Superior temporal gyrus (tissue), 1 donor: ENCODE results near the gene ADARB1.

ENCODE experiments used
- DNase-seq: peaks from one replicate; pipeline ENCODE4 v3.0.0-alpha.2; 2016; ENCODE audit errors: extremely low spot score

The ADARB1 gene

DNA sequence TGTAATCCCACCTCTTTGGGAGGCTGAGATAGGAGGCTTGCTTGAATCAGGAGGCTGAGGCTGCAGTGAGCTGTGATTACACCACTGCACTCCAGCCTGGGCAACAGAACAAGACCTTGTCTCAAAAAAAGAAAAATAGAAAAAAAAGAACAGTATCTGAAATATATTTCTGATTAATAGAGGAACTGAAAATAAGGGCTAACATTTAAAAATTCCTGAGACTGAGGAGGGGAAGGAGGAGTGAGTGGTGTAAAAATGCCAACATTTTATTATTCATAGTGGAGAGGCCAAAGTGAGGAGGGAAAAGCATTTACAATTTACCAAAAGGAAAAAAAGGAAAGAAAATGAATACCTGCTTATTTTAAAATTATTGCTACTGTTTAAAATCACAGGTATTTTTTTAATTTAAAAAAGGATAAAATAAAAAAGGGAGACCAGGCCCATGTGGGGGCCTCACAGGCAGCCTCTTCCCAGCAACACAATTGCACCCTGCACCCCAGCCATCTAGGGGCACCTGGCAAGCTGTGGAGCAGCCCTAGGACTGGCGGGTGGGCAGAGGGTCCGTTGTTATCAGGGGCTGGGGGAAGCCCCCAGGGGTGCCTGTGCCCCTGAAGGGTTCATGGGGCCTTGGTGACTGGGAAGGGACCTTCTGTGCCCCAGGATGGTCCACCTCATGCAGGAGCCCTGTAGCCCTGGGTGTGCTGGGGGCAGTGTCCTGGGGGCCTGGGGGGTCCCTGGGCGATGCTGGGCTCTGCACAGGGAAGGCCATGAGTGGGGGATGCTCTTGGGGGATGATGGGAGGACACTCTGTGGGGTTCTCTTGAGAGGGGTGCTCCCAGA is 34.8 kb upstream of the ADARB1 start:
- DNase-seq = no peak

DNA sequence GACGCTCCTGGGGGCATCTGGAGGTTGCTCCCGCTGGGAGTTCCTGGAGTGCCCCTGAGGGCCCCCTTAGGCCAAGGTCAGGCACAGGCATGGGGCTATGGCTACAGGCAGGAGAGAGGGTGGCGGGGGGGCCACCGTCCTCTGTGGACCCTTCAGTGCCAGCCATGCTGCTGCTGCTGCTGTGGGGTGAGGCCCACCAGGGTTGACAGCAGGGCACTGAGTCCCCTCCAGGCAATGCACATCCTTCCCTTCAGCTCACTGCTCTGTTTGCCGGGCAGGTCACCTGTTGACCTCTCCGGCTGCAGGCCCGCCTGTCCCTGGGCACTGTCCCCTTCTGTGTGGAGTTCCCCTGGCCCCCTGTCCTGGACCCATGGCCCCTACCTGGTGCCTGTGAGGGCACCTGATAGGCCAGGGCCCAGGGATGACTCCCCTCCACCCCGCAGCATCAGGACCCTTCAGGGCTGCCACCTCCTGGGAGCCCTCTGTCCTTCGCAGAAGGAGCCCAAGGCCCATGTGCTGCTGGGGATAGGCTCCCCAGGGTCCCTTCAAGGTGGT is 34.1 kb upstream of the ADARB1 start:
- no peak for DNase-seq

DNA sequence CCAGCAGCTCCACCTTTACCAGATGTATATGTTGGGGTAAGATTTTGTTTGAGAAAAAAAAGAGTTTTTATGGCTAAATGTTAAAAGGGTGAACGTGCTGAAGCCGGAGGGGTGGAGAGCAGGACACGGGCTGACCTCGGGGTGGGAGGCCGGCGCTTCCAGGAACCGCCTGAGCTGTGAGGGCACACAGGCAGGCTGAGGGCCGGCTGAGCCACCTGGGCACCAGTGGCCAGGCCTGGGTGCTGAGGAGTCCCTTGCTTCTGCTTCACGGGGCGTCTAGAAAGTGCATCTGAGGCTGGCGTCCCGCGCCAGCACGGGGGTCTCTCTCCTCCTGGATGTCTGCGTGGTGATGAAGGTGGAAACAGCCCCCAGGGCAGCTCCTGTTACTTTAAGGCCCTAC is 33.6 kb upstream of the ADARB1 start:
- no peak for DNase-seq

DNA sequence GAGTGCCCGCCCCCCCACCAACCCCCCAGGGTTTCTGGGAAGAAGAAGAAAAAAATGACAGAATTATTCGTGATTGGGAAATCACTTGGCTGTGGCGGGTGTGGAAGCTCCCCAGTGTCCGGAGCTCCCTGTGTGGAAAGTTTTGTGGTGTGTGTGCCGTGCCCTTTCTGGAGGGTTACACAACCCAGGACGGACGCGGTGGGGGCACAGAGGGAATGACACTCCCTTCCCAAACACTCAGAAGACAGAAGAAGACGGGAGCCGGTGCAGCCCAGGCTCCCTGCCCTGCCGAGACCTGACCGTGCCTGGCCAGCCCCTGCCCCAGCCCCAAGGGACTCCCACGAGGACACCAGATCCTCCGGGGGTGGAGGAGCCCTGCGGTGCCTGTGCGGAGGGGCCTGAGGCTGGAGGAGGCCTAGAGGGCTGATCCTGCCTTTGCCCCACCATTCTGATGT is 33.0 kb upstream of the ADARB1 start:
- DNase-seq = no peak

DNA sequence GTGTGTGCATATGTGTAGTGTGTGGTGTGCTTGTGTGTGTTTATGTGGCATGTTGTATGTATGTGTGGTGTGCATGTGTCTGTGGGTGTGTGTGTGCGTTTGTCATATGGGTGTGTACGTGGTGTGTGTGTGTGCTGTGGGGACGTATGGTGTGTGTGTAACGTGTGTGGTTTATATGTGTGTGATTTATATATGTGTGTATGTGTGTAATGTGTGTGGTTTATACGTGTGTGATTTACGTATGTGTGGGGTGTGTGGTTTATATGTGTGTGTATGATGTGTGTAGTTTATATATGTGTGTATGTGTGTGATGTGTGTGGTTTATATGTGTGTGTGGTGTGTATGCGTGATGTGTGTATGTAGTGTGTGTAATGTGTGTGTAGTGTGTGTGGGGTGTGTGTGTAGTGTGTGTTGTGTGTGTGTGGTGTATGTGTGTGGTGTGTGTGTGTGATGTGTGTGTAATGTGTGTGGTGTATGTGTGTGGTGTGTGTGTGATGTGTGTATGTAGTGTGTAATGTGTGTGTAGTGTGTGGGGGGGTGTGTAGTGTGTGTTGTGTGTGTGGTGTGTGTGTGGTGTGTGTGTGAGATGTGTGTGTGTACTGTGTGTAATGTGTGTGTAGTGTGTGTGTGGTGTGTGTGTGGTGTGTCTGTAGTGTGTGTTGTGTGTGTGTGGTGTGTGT is 32.3 kb upstream of the ADARB1 start:
- DNase-seq = no peak

DNA sequence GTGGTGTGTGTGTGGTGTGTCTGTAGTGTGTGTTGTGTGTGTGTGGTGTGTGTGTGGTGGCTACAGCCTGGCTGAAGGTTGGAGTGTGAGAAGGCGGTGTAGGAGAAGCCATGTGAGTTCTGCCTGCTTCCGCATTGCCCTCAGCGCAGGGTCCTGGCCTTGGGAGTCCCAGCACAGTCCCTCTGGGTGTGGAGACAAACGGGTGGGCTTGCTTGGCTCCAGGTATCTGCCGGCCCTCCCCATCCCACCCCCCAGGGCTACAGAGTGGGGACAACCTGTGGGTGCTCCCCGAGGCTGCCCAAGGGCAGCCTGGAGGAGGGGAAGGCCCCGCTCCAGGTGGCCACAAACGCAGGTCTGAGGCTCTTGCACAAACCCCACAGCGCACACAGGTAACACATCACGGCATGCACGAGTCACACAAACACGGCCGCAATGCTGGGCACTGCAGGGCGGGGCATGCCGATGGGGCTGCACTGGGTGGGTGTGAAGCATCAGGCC is 31.7 kb upstream of the ADARB1 start:
- DNase-seq = no peak

DNA sequence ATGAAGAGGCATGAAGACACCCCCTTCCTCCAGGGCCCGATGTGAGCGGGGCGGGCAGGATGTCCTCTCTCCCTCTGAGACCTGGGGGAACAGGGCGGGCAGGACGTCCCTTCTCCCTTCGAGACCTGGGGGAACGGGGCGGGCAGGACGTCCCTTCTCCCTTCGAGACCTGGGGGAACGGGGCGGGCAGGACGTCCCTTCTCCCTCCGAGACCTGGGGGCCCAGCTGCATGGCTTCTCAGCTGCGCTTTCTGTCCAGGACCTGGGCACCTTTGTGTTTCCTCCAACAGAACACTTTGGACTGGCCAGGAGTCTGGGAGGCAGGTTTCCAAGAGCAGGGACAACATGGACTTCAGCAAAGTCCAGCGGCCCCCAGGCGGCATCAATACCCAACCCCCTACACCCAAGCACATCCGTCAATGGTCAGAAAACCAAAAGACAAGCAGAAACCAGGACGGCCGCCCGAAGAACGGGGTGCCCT is 30.8 kb upstream of the ADARB1 start:
- no peak for DNase-seq

DNA sequence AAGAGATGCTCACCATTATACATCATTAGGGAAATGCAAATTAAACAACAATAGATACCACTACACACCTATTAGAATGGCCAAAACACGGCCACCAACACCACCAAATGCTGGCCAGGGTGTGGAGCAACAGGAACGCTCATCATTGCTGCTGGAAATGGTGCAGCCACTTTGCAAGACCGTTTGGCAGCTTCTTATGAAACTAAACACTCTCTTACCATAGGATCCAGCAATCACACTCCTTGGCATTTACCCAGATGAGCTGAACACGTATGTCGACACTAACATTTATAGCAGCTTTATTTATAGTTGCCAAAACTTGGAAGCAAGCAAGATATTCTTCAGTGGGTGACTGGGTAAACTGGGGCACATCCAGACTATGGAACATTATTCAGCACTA is 28.9 kb upstream of the ADARB1 start:
- no peak for DNase-seq

DNA sequence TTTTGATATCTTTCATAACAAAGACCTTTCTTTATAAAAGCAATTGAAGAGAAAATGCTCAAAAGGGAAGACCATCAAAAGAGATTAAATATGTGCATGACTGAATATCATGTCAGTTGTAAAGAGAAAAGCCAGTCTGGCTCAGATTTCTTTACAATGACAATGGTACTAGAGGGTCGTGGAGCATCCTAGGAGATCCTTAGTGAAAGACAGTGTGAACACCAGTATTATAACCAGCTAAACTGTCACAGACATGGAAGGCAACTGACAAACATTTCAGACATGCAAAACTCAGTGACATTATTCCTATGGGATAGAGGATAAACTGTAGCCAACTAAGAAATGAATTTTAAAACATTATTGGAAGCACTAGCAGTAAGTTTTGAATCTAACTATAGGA is 27.1 kb upstream of the ADARB1 start:
- no peak for DNase-seq

DNA sequence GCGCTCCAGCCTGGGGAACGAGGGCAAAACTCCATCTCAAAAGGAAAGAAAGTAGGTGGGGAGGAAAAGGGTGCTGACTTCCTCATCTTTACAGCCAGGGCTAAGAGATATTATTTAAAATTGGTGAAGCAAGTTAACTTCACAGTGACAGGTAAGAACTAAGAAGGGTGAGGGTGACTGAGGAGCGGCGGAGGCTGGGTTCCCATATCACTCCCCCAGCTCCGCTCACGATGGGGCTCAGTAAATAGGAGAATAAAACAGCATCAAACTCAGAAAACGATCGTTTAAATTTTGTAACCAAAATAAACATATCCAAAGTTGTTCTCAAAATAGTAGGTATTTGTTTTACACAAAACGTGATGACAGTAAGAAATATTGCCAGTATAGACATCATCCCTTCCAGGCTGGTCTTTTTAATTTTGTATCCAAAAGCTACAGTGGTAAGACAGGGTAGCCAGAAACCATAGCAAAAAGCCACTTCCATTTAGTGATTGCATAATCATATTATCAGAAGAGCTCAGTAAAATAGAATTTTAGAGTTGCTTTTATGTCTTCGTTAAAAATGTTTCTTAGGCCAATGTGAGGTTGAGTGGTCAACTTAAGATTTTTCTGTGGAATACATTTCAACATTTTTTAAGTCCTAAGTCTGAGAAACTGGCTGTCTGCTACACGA is 26.2 kb upstream of the ADARB1 start:
- no peak for DNase-seq

DNA sequence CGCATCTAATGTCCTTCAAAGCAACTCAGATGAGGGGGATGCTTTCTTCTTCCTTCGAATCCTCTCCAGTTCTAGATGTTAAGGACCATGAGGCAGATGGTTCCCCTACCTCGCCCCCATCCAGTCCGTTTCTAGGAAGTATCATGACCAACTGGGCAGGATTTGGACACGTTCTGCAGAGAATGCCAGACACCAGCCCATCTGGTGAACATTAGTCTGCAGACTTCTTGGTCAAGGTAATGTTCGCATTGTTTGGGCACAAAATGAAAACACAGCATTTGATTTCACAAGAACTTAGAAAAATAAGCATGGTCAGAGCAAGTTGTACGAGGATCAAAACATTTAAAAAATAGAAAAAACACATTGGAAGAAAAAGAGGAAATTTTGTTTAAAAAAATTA is 25.4 kb upstream of the ADARB1 start:
- DNase-seq = no peak

DNA sequence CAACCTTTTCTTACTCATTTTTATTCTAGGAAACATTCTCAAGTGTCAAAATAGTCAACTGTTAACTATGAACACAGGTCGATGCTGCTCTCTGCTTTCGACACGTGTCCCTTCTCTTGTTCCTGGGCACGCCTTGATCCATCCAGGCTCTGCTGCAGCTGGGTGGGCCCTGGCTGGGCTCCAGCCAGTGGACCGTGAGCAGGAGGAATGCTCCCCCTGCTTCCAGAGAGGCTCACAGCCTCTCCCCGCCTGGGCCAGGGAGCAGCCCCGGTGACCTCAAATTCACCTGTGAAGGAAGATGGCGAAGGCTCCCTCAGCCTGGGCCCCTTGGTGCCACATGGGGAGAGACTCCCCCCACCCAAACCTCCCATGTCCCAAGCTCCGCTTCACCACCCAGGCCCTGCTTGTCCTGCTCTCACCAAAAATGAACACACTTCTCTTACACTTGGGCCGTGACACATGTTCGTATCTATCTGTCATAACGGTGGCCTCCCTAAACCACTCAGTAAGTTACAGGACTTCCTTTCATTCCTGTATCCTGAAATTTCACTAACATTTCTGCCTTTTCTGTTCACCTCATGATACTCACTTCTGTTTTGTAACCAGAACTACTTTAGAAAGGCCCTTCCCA is 24.6 kb upstream of the ADARB1 start:
- no peak for DNase-seq

DNA sequence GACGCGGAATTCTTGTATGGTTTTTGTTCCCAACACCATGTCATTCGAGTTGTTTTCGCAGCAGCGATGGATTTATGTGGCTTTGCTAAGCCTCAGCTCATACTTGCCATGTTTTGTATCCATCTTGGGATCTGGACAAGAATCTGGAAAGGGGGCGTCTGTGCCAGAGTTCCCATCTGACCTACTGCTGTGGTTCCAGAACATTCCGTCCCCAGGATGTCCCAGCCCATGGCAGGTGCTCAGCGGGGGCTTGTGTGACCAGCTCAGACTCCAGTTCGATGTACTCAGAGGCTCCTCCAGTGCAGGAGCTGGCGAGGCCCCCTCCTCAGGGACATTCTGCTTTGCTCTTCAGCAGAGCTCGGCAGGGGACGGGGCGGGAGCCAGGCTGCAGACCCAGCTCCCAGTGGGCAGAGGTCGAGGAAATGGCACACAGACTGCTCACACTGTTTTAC is 24.0 kb upstream of the ADARB1 start:
- no peak for DNase-seq

DNA sequence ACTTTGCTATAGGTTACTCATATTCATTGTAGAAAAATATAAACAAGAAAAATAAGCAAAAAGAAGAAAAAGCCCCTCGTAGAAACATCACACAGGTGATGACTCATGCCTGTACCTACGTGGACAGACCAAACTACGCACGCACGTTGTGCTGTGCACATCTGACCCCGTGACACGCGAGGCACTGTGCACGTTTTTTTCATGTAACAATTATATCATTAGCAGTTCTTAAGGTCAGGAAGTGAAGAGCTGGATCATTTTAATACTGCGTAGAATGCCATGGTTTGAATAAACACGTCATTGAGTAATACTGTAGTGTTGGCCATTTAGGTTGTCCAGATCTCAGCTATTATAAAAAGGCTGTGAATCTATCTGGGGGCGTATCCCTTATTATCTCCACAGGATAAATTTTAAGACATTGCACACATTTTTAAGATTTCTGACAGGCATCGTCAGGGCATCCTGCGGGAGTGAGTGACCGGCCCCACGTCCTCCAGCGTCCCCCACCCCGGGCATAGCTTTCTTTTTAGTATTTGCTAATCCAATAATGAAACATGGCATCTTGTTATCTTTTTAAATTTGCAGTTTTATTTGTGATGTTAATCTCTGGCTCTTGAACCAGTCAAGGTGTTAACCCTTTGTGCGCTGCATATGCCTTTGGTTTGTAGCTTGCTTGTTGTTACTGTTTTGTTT is 23.4 kb upstream of the ADARB1 start:
- DNase-seq = no peak

DNA sequence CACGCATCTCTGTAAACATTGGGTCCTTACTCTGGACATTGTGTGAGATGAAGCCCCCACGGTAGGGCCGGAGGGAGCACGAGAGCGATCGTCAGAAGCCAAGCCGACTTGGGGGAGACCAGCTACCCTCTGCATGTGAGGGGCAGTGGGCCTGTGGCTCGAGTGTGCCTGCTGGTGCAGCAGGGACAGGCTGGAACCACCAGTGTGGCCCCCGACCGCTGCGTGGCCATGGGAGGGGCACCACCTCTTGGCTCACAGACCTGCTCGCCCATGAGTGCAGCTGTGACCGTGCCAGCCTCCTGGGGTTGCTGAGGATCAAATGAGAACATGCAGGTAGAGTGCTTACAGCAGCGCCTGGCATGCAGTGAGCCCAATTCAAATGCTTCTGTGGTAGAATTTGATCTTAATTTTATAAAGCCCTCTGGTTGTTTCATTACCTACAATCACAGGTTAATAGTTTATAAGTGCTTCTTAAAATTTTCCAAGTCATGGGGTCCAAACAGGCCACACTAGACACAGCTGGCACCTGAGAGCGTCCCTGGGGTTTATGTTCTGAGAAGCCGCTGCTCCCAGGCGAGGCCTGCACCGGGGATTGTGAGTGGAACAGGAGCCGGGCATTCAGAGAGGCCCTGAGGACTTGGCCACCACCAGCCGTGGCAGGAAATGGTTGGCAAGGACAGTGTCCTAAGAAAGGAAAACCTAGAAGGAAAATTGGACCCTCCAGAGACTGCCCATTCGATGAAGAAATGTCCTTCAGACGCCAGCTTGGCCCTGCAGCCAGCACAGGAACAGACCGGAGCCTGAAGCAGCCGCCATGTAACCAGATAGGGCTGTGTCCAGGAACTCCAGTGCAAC is 22.6 kb upstream of the ADARB1 start:
- DNase-seq = no peak

DNA sequence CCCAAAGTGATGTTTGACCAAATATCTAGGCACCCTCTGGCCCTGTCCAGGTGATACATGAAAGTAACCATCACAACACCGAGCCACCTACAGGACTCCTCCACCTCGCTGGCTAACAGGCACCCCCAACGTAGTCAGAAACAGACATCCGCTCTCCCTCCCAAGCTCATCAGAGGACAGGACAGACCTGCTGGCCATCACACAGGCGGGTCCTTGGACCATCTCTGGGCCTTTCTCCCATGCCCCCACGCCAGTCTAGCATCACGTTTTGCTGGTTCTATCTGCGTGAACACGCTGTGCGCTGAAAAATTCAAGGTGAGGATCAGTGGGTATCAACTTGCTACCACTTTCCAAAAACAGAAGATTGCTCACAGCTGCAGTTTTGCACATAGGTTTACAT is 21.4 kb upstream of the ADARB1 start:
- DNase-seq = no peak

DNA sequence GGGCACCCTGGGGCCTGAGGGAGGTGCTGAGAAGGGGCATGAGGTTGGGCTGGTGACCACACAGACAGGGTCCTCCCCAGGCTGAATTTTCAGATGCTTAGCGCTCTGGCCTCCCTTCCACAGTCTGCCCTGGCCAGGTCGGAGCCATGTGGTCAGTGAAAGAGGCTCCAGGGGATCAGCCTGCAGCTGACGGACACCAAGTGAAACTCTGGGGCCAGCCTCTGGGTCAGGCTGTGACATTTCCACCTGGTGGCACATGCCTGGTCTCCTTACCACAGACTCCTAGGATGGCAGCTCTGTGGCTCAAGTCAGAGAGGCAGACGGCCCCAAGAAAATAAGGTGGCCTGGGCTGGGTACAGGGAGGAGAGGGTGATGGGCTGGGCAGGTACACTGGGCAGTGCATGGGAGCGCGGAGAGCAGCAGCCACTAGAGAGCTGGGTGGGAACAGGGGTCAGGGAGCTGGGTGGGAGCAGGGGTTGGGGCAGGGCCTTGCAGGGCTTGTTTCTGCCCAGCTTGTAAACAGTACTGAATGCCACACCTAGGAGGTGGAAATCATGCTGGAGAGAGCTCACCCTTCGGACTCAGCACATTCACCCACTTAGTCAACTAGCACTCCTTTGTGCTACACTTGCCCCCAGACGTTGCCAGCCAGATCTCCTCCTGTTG is 20.7 kb upstream of the ADARB1 start:
- no peak for DNase-seq

DNA sequence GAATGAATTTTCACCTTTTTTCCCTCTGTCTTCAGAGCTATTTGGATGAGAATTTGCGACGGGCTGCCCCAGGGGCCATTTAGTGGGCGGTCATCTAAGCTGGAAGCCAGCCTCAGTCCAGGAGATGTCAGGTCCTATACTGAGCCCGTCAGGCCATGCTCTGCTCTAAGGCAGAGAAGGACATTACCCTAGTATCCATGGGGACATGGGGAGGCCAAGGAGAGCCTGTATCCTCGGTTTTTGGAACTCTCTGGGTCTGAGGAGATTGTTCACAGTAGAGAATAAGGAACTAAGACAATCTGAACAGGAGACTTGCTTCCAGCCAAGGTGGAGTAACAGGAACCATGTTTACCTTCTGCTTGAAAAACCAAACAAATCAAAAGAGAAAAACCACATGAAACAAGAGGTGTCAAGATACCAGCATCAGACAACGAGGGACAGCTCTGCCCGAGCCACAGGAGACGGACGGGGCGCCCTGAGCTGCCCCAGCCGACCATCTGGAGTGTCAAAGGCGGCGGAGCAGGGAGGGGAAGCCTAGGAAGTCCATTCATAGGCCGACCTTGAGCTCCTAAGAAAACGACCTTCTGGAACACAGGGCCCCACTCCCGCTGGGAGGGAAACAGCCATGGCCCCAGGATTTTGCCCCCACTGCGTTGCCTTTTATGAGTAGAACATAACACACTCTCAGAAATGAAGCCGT is 20.0 kb upstream of the ADARB1 start:
- no peak for DNase-seq
